Mononuclear cell (primary cell): ENCODE measurements around the gene TMLHE. TPM values are rescaled to one million over a fixed set of nuclear protein-coding genes. Genes with fewer than 3 reads are reported as not detected.
"Not testable (repeated sequence)": the region's sequence is repeated elsewhere in the genome, so short reads cannot be mapped to it uniquely, and the experiment has no call there.

Experiments
- H3K27me3 ChIP-seq: 2 replicates; pipeline ENCODE4 v1.6.0; 2011; ENCODE audit warnings: low read length, control low read depth; ENCODE audit not compliant: insufficient read depth
- H3K4me1 ChIP-seq: 2 replicates; pipeline ENCODE4 v1.5.1; 2011; ENCODE audit warnings: mild to moderate bottlenecking, low read length, control low read depth; ENCODE audit not compliant: insufficient read depth
- H3K4me3 ChIP-seq: 2 replicates; pipeline ENCODE4 v1.5.1; 2011; ENCODE audit warnings: mild to moderate bottlenecking, low read length, moderate library complexity
- H3K9me3 ChIP-seq: 2 replicates; pipeline ENCODE4 v1.5.1; 2011; ENCODE audit warnings: low read depth, mild to moderate bottlenecking, control low read depth, low read length
- total RNA-seq: library from RNA; depleted of rRNA; stranded (reverse); fragments of >200 nt; gene quantifications from one replicate; pipeline ENCODE4 v1.2.3, GENCODE V29; 2012

TMLHE gene
- total RNA-seq, 1 donor, result 13.1 TPM

DNA sequence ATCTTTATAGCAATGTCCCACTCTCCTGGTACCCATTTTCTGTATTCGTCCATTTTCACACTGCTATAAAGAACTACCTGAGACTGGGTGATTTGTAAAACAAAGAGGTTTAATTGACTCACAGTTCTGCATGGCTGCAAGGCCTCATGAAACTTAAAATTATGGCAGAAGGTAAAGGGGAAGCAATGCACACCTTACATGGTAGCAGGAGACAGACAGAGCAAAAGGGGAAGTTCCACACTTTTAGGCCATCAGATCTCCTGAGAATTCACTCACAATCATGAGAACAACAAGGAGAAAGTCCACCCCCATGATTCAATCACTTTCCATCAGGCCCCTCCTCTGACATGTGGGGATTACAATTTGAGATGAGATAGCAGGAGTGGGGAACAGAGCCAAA lies 49.7 kb downstream of the TMLHE start:
- no peaks in the 10 kb centered on the region for H3K4me1 ChIP-seq
- H3K4me3 ChIP-seq, result no peak overlapping the region
- H3K27me3 ChIP-seq, result no peaks in the 10 kb centered on the region
- no peaks in the 10 kb centered on the region for H3K9me3 ChIP-seq

- Histone ChIP-seq H3K4me1 (no peaks in the 10 kb centered on the region), H3K9me3 (no peaks in the 10 kb centered on the region), H3K27me3 (no peaks in the 10 kb centered on the region), H3K4me3 (no peak overlapping the region)
Measured at GRCh38 chrX:155544881-155545280, 67.9 kb downstream of the TMLHE start.

DNA sequence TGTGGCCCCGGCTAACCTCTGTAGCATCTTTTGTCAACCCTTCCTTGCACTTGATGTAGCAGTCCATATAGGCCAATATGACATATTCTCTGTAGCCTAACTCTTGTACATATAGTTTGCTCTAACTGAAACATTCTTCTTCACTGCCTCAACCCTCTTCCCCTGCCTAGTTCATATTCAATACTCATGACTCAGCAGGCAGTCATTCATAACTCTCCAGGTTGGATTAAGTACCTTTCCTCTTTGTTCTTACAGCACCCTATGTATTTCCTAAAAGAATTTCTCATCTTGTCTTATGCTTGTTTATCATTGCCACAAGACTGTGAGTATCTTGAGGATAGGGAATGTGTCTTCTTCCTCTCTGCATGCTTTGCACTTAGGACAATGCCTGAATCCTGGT lies 76.9 kb downstream of the TMLHE start:
- Histone ChIP-seq H3K27me3 (no peaks in the 10 kb centered on the region), H3K4me1 (no peaks in the 10 kb centered on the region), H3K4me3 (no peak overlapping the region), H3K9me3 (no peaks in the 10 kb centered on the region)

DNA sequence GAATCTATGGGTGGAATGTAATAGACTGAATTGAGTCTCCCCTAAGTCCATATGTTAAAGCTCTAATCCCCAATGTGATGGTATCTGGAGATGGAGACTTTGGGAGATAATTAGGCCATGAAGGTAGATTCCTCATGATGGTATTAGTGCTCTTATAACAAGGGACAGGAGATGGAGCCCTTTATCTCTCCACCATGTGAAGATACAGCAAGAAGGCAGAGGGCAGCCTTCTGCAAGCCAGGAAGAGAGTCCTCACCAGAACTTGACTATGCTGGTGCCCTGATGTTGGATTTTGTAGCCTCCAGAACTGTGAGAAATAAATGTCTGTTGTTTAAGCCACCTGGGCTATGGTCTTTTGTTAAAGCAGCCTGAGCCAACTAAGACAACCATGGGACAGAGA lies 78.0 kb downstream of the TMLHE start:
- no peak overlapping the region for H3K4me3 ChIP-seq
- no peaks in the 10 kb centered on the region for H3K9me3 ChIP-seq
- H3K4me1 ChIP-seq, result no peaks in the 10 kb centered on the region
- no peaks in the 10 kb centered on the region for H3K27me3 ChIP-seq

DNA sequence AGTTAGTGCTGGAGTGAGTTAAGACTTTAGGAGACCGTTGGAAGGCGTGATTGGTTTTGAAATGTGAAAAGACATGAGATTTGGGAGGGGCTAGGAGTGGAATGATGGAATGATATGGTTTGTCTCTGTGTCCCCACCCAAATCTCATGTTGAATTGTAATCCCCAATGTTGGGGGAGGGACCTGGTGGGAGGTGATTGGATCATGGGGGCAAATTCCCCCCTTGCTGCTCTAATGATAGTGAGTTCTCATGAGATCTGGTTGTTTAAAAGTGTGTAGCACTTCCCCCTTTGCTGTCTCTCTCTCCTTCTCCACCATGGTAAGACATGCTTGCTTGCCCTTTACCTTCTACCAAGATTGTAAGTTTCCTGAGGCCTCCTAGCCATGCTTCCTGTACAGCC lies 85.7 kb downstream of the TMLHE start:
- H3K4me1 ChIP-seq, H3K27me3 ChIP-seq, H3K4me3 ChIP-seq, H3K9me3 ChIP-seq: not testable (repeated sequence)

- Histone ChIP-seq H3K9me3 (no peaks in the 10 kb centered on the region), H3K4me1 (no peaks in the 10 kb centered on the region), H3K27me3 (no peaks in the 10 kb centered on the region), H3K4me3 (no peak overlapping the region)
Measured at GRCh38 chrX:155514225-155514624, 98.5 kb downstream of the TMLHE start.

- no peaks in the 10 kb centered on the region for H3K9me3 ChIP-seq
- H3K4me1 ChIP-seq, result no peaks in the 10 kb centered on the region
- H3K27me3 ChIP-seq, result no peaks in the 10 kb centered on the region
- no peak overlapping the region for H3K4me3 ChIP-seq
Measured at GRCh38 chrX:155505296-155505695, 107.5 kb downstream of the TMLHE start.

GRCh38 chrX:155495134-155495533 lies 117.6 kb downstream of the TMLHE start:
- H3K9me3 ChIP-seq, H3K27me3 ChIP-seq, H3K4me3 ChIP-seq, H3K4me1 ChIP-seq: not testable (repeated sequence)

- H3K4me1 ChIP-seq, H3K4me3 ChIP-seq, H3K9me3 ChIP-seq, H3K27me3 ChIP-seq: not testable (repeated sequence)
Measured at GRCh38 chrX:155491421-155491820, 121.3 kb downstream of the TMLHE start.

- not testable (repeated sequence) for H3K27me3 ChIP-seq, H3K9me3 ChIP-seq, H3K4me1 ChIP-seq, H3K4me3 ChIP-seq
Measured at GRCh38 chrX:155477136-155477535, 135.6 kb downstream of the TMLHE start.

GRCh38 chrX:155466269-155466938 lies 146.3 kb downstream of the TMLHE start:
- not testable (repeated sequence) for H3K27me3 ChIP-seq, H3K4me1 ChIP-seq, H3K9me3 ChIP-seq, H3K4me3 ChIP-seq

DNA sequence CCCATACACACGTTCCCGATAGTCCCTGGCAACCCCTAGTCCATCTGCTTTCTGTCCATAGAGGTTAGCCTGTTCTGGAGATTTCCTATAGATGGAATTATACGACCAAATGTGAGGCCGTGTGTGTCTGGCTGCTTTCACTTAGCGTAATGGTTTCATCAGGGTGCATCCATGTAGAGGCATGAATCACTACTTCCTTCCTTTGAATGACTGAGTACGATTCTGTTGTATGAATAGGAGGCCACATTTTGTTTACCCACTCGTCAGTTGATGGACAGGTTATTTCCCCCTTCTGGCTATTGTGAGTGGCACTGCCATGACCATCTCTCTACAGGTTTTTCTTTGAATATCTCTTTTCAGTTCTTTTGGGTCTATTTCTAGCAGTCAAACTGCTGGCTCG lies 152.3 kb downstream of the TMLHE start:
- H3K4me3 ChIP-seq, H3K4me1 ChIP-seq, H3K9me3 ChIP-seq, H3K27me3 ChIP-seq: not testable (repeated sequence)

GRCh38 chrX:155458471-155458870 lies 154.3 kb downstream of the TMLHE start, which contains the start of gene F8A3:
F8A3 (minus strand) TSS chrX:155458620; CDS start chrX:155458600, 20 bp downstream.
- H3K27me3 ChIP-seq, H3K4me1 ChIP-seq, H3K4me3 ChIP-seq, H3K9me3 ChIP-seq: not testable (repeated sequence)

DNA sequence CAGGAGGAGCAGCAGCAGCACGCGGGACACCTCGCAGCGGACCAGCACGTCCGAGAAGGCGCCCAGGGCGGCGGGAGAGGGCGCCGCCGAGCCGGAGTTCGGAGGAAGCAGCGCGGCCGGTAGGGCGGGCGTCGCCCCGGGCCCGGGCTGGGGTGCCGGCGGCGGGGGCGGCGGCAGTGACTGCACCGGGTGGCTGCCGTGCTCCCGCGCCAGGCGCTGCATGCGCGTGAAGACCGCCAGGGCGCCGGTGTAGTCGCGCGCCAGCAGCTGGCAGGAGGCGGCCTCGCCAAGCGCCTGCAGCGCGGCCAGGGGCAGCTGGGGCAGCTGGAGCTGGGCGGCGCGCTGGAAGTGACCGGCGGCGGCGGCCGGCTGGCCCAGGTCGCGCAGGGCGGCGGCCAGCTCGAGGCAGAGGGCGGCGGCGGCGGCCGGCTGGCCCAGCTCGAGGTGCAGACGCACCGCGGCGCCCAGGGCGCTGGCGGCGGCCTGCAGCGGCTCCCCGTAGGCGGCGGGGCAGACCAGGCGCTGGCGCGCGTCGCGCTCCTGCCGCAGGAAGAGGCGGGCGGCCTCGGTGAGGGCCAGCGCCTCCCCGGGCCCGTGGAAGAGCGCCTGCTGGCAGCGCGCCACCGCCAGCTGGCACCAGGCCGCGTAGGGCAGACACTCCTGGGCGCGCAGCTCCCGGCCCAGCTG lies 154.8 kb downstream of the TMLHE start:
- not testable (repeated sequence) for H3K27me3 ChIP-seq, H3K4me1 ChIP-seq, H3K9me3 ChIP-seq, H3K4me3 ChIP-seq

DNA sequence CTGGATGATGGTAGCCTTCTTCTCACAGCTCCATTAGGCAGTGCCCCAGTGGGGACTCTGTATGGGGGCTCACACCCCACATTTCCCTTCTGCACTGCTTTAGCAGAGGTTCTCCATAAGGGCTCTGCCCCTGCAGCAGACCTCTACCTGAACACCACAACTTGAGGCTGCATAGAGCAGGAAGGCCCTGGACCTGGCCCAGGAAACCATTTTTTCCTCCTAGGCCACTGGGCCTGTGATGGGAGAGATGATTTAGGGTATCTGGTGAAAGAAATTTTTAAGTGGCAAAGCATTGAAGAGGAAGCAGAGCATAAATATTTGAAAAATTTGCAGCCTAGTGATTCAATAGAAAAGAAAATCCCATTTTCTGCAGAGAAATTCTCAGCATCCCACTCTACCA lies 171.7 kb downstream of the TMLHE start:
- Histone ChIP-seq H3K9me3 (no peaks in the 10 kb centered on the region), H3K4me3 (no peak overlapping the region), H3K4me1 (no peaks in the 10 kb centered on the region), H3K27me3 (no peaks in the 10 kb centered on the region)
